GM23248 (cell line): ENCODE results near the gene RDX.

Experiments
- EZH2 ChIP-seq: fragments of 200-600 bp; sonication (generic); IDR thresholded peaks from 2 replicates; pipeline ENCODE4 v1.6.1; 2018; ENCODE audit warnings: antibody characterized with exemption, mild to moderate bottlenecking; ENCODE audit not compliant: insufficient read depth, poor library complexity, severe bottlenecking
- EZH2phosphoT487 ChIP-seq: fragments of 200-600 bp; sonication (generic); IDR thresholded peaks from 2 replicates; pipeline ENCODE4 v1.6.1; 2018; ENCODE audit warnings: antibody characterized with exemption, moderate library complexity, mild to moderate bottlenecking, low read depth; ENCODE audit not compliant: insufficient read depth

- TF ChIP-seq EZH2phosphoT487 (no peak), EZH2 (no peak)
Observed at GRCh38 chr11:110130642-110131238, 165.7 kb downstream of the RDX start.
